ENCODE data around the gene ADGRV1.

GRCh38 chr5:91177639-91178038 lies 619.0 kb downstream of the ADGRV1 start:
- no peak for TF ChIP-seq GATA2 (IDR thresholded peaks at IDR 0.05; ENCODE audit: low read depth, low read length)
- no peak for TF ChIP-seq GATA3 (IDR thresholded peaks at IDR 0.05; ENCODE audit: low read depth, low read length)
